ENCODE results near the gene FYB1. TPM values are rescaled to one million over a fixed set of nuclear protein-coding genes. Genes with fewer than 3 reads are reported as not detected.

FYB1 gene
- total RNA-seq, 1 experiment from 2014 or later, result 0.42 TPM

- Histone ChIP-seq H3K4me2 (ENCODE audit: low read length) (no peak overlapping the region), H2AFZ (ENCODE audit: low read depth, low read length, poor library complexity, severe bottlenecking) (no peak overlapping the region), H3K79me2 (ENCODE audit: insufficient read depth, low read length) (no peaks in the 10 kb centered on the region), H3K27ac (ENCODE audit: low read depth, low read length) (no peak overlapping the region), H3K9ac (ENCODE audit: low read length) (no peak overlapping the region), H3K36me3 (ENCODE audit: control insufficient read depth in 1 of 2, insufficient read depth in 2 of 2, low read length in 2 of 2) (no peaks in the 10 kb centered on the region), H3K27me3 (ENCODE audit: insufficient read depth, low read length) (no peaks in the 10 kb centered on the region), H3K9me2 (ENCODE audit: insufficient read depth) (no peaks in the 10 kb centered on the region), H4K20me1 (ENCODE audit: insufficient read depth) (no peaks in the 10 kb centered on the region), H3K4me1 (ENCODE audit: control insufficient read depth in 1 of 2, insufficient read depth in 2 of 2, low read length in 2 of 2) (peaks cover 16 to 25% of the 10 kb centered on the region in 2 experiments; a peak in 3 of 4 replicates), H3K4me3 (replicated peaks in 1 of 2; ENCODE audit: low read depth in 1 of 2, low read length in 2 of 2) (no peak overlapping the region), H3K9me3 (ENCODE audit: control insufficient read depth in 1 of 2, insufficient read depth in 1 of 2, low read depth in 1 of 2, low read length in 2 of 2) (no peaks in the 10 kb centered on the region)
- ATAC-seq (no peak), DNase-seq (ENCODE audit: low read depth, low spot score) (no peak)
- ChIA-PET POLR2A (no interaction called here), CTCF (interaction anchor here (0.6 to 1.9 kb wide), 2 partner anchors 22 to 47 kb away, joined by 3 to 6 read pairs; no protein-coding TSS in a partner anchor), RAD21 (ENCODE audit: low non-redundant PET in 1 of 2, low total read pairs in 2 of 2, uncharacterized antibody in 2 of 2, unreplicated experiment in 2 of 2) (no interaction called here)
- no TSS peak for BruUV-seq (replicated peaks)
- TF ChIP-seq ZNF274 (IDR thresholded peaks at IDR 0.05; ENCODE audit: low read depth, low read length), result no peak
- no peak for TF ChIP-seq ATF3 (IDR thresholded peaks at IDR 0.05)
- no peak for TF ChIP-seq ZBTB33 (IDR thresholded peaks at IDR 0.05; ENCODE audit: extremely low read depth, insufficient replicate concordance, low read length)
- TF ChIP-seq SRF (IDR thresholded peaks at IDR 0.05; ENCODE audit: low read depth), result no peak
- no peak for TF ChIP-seq REST (IDR thresholded peaks at IDR 0.05; ENCODE audit: low read depth)
- no peak for TF ChIP-seq EZH2phosphoT487 (IDR thresholded peaks at IDR 0.05; ENCODE audit: borderline replicate concordance)
- TF ChIP-seq RAD21 (IDR thresholded peaks at IDR 0.05; ENCODE audit: low read depth), result no peak
- TF ChIP-seq CEBPB (IDR thresholded peaks at IDR 0.05; ENCODE audit: low read depth), result no peak
- TF ChIP-seq SP1 (IDR thresholded peaks at IDR 0.05; ENCODE audit: low read depth), result no peak
- no peak for TF ChIP-seq POLR2AphosphoS5 (IDR thresholded peaks at IDR 0.05; ENCODE audit: low read depth, low read length)
- TF ChIP-seq YY1 (IDR thresholded peaks at IDR 0.05; ENCODE audit: extremely low read depth, insufficient replicate concordance, low read depth, low read length), result no peak
- intact Hi-C loops (cut with micrococcal nuclease), result no loop called here
These were observed 24.1 kb downstream of the FYB1 start for GRCh38 chr5:39195198-39195826.

Measured in HCT116 (cell line).